ENCODE measurements around the gene PDLIM1.

- TF ChIP-seq POLR2A (IDR thresholded peaks at IDR 0.05) = no peak
- TF ChIP-seq CTCF (IDR thresholded peaks at IDR 0.05) = no peak
These were observed 46.7 kb downstream of the PDLIM1 start for GRCh38 chr10:95244152-95244551.

Measured in adrenal gland (tissue), 5 donors.